Uterus (tissue), 4 donors: ENCODE measurements around the gene FASLG. TPM values are rescaled to one million over a fixed set of nuclear protein-coding genes. Genes with fewer than 3 reads are reported as not detected.

Experiments
- DNase-seq, 2 donors: peaks; one replicate each; pipeline ENCODE4 v3.0.0-alpha.2; 2019 to 2020
- H3K27ac ChIP-seq, 2 donors: fragments of 200-600 bp; sonication (generic); 1 replicate in 1 of 2; 2 replicates in 1 of 2; pipeline ENCODE4 v1.5.1; 2016 to 2018
- H3K27me3 ChIP-seq, 2 donors: fragments of 200-600 bp; sonication (generic); one replicate each; pipeline ENCODE4 v1.5.1; 2018 to 2019; ENCODE audit warnings: control low read depth in 1 of 2
- H3K36me3 ChIP-seq, 2 donors: fragments of 200-600 bp; sonication (generic); one replicate each; pipeline ENCODE4 v1.5.1; 2019; ENCODE audit warnings: control low read depth in 1 of 2
- H3K4me1 ChIP-seq, 2 donors: fragments of 200-600 bp; sonication (generic); one replicate each; pipeline ENCODE4 v1.5.1; 2018 to 2019; ENCODE audit warnings: control low read depth in 1 of 2
- H3K4me3 ChIP-seq, 2 donors: fragments of 200-600 bp; sonication (generic); 1 replicate in 1 of 2; 2 replicates in 1 of 2; pipeline ENCODE4 v1.5.1; 2018 to 2019; ENCODE audit warnings: mild to moderate bottlenecking in 1 of 2
- H3K9me3 ChIP-seq, 2 donors: fragments of 200-600 bp; sonication (generic); one replicate each; pipeline ENCODE4 v1.5.1; 2019; ENCODE audit warnings: control low read depth in 1 of 2
- CTCF ChIP-seq, 4 experiments: fragments of 200-600 bp in 2 of 4; fragments of 450-650 bp in 2 of 4; sonication (generic) in 2 of 4; IDR thresholded peaks; one replicate each; pipeline ENCODE4 v1.5.1; 2016 to 2019; ENCODE audit warnings: antibody characterized with exemption in 4 of 4, mild to moderate bottlenecking in 2 of 4, moderate library complexity in 1 of 4
- POLR2A ChIP-seq, 2 donors: fragments of 450-650 bp; IDR thresholded peaks; one replicate each; pipeline ENCODE4 v1.6.1; 2016; ENCODE audit warnings: antibody characterized with exemption in 2 of 2, mild to moderate bottlenecking in 1 of 2, moderate library complexity in 1 of 2
- intact Hi-C: fragments of 100-400 bp; cut with DNase I; formaldehyde crosslinking; loops from one replicate; pipeline ENCODE4 v1.15.1; 2023; ENCODE audit warnings: low total_unique reads
- total RNA-seq, 4 donors: library from RNA; depleted of rRNA in 3 of 4; stranded (reverse); fragments of >200 nt in 3 of 4; gene quantifications; one replicate each; pipeline versions ENCODE4 v1.1.0 to v1.2.4, GENCODE V29; 2014 to 2023
- donor health status: DM: yes; HTN: yes; CAD: no.

Gene FASLG, protein sequence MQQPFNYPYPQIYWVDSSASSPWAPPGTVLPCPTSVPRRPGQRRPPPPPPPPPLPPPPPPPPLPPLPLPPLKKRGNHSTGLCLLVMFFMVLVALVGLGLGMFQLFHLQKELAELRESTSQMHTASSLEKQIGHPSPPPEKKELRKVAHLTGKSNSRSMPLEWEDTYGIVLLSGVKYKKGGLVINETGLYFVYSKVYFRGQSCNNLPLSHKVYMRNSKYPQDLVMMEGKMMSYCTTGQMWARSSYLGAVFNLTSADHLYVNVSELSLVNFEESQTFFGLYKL
- under 1 TPM in 1 of 4 donors, not detected in 3; 0.28 TPM for total RNA-seq

DNA sequence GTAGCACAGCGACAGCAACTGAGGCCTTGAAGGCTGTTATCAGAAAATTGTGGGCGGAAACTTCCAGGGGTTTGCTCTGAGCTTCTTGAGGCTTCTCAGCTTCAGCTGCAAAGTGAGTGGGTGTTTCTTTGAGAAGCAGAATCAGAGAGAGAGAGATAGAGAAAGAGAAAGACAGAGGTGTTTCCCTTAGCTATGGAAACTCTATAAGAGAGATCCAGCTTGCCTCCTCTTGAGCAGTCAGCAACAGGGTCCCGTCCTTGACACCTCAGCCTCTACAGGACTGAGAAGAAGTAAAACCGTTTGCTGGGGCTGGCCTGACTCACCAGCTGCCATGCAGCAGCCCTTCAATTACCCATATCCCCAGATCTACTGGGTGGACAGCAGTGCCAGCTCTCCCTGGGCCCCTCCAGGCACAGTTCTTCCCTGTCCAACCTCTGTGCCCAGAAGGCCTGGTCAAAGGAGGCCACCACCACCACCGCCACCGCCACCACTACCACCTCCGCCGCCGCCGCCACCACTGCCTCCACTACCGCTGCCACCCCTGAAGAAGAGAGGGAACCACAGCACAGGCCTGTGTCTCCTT, at the start of gene FASLG:
FASLG (plus strand) TSS at position 233 of the 583 bp plus-strand sequence; CDS start at position 332, 99 bp downstream.
- Histone ChIP-seq H3K9me3 (no peaks in the 10 kb centered on the region), H3K36me3 (no peaks in the 10 kb centered on the region), H3K4me3 (no peak within 1 kb of the TSS), H3K27ac (no peak within 1 kb of the TSS), H3K4me1 (no peaks in the 10 kb centered on the region), H3K27me3 (no peaks in the 10 kb centered on the region)
- TF ChIP-seq CTCF (IDR thresholded peaks at IDR 0.05) (no peak), POLR2A (IDR thresholded peaks at IDR 0.05) (no peak)
- DNase-seq, result no peak
- intact Hi-C loops, result no loop called here

- Histone ChIP-seq H3K27ac (no peak overlapping the region), H3K27me3 (no peaks in the 10 kb centered on the region), H3K36me3 (no peaks in the 10 kb centered on the region), H3K4me3 (no peak overlapping the region), H3K4me1 (no peaks in the 10 kb centered on the region), H3K9me3 (no peaks in the 10 kb centered on the region)
- intact Hi-C loops, result no loop called here
- DNase-seq, result no peak
- TF ChIP-seq POLR2A (IDR thresholded peaks at IDR 0.05) (no peak), CTCF (IDR thresholded peaks at IDR 0.05) (no peak)
Observed at GRCh38 chr1:172609528-172609927, 49.4 kb upstream of the FASLG start.

- TF ChIP-seq POLR2A (IDR thresholded peaks at IDR 0.05) (no peak), CTCF (IDR thresholded peaks at IDR 0.05) (no peak)
- Histone ChIP-seq H3K9me3 (no peaks in the 10 kb centered on the region), H3K27ac (no peak overlapping the region), H3K4me1 (no peaks in the 10 kb centered on the region), H3K27me3 (no peaks in the 10 kb centered on the region), H3K4me3 (no peak overlapping the region), H3K36me3 (no peaks in the 10 kb centered on the region)
- intact Hi-C loops, result no loop called here
- DNase-seq, result no peak
Observed at GRCh38 chr1:172612478-172612877, 46.4 kb upstream of the FASLG start.

DNA sequence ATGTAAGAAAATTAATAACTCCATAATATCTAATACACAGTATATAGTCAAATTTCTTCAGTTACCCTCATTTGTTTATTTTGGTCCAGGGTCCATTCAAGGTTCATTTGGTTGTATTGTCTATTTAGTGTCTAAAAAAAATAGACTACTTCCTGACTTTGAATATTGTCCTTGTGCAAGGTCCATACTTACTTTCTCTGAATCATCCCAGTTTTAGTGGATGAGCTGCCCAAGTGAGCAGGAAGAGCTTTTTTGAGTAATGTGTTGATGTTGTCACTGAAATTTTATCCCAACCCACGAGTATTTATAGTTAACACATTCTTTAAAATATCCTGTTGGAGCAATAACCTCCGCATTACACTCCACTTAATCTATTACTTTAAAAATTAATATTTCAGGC, 45.6 kb upstream of the FASLG start:
- DNase-seq, result no peak
- H3K36me3 ChIP-seq, result no peaks in the 10 kb centered on the region
- no peaks in the 10 kb centered on the region for H3K27me3 ChIP-seq
- no peak for TF ChIP-seq CTCF (IDR thresholded peaks at IDR 0.05)
- TF ChIP-seq POLR2A (IDR thresholded peaks at IDR 0.05), result no peak
- H3K9me3 ChIP-seq, result no peaks in the 10 kb centered on the region
- intact Hi-C loops, result no loop called here
- H3K4me1 ChIP-seq, result no peaks in the 10 kb centered on the region
- H3K27ac ChIP-seq, result no peak overlapping the region
- H3K4me3 ChIP-seq, result no peak overlapping the region

DNA sequence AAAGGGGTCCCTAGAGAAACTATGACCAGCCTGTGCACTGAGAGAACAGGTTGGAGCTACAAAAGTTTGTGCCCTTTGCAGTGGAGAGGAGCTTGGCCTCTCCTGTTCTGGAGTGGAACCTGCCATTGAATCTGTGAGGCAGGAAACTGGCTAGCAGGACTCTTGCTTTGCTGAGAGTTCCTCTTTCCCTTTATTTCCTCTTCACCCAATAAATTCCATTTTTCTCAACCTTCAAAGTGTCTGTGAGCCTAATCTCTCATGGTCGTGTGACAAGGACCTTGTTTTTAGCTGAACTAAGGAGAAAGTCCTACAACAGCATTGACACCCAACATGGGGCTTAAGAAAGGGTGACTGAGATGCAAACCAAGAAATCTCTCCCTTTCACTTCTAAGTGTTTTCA, 42.7 kb upstream of the FASLG start:
- Histone ChIP-seq H3K4me3 (no peak overlapping the region), H3K36me3 (no peaks in the 10 kb centered on the region), H3K9me3 (no peaks in the 10 kb centered on the region), H3K4me1 (no peaks in the 10 kb centered on the region), H3K27me3 (no peaks in the 10 kb centered on the region), H3K27ac (no peak overlapping the region)
- TF ChIP-seq POLR2A (IDR thresholded peaks at IDR 0.05) (no peak), CTCF (IDR thresholded peaks at IDR 0.05) (no peak)
- no peak for DNase-seq
- intact Hi-C loops, result no loop called here
